AG09319 (cell line): ENCODE measurements around the gene AUTS2.

Experiments used
- DNase-seq: peaks from one replicate; pipeline ENCODE4 v3.0.0-alpha.2; 2010; ENCODE audit warnings: low read depth; ENCODE audit errors: extremely low read depth
- TF ChIP-seq, protein P1 (sequence below): IDR thresholded peaks from 2 replicates; pipeline ENCODE4 v1.5.1; 2011; ENCODE audit warnings: low read depth, mild to moderate bottlenecking, inconsistent platforms, low read length, moderate library complexity

AUTS2 gene

DNA sequence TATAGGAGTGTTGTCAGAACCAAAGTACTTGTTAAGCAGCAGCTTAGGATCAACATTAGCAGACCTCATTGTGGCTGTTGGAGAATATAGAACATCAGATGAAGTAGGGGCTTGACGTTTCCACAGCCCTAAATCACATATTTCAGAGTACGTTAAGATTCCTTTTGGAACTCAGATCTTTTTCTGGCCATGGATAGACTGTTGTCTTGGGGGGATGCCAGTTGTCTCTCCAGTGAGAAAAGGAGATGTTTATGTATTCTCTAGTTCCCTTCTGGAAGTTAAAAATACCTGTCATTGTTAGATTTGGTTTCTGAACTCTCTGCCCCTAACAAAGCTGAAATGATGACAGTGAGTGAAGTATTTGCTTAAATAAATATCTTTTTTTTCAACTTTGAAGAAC is 191.3 kb downstream of the AUTS2 start:
- DNase-seq: no peak
- TF ChIP-seq, protein P1, sequence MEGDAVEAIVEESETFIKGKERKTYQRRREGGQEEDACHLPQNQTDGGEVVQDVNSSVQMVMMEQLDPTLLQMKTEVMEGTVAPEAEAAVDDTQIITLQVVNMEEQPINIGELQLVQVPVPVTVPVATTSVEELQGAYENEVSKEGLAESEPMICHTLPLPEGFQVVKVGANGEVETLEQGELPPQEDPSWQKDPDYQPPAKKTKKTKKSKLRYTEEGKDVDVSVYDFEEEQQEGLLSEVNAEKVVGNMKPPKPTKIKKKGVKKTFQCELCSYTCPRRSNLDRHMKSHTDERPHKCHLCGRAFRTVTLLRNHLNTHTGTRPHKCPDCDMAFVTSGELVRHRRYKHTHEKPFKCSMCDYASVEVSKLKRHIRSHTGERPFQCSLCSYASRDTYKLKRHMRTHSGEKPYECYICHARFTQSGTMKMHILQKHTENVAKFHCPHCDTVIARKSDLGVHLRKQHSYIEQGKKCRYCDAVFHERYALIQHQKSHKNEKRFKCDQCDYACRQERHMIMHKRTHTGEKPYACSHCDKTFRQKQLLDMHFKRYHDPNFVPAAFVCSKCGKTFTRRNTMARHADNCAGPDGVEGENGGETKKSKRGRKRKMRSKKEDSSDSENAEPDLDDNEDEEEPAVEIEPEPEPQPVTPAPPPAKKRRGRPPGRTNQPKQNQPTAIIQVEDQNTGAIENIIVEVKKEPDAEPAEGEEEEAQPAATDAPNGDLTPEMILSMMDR: no peak

DNA sequence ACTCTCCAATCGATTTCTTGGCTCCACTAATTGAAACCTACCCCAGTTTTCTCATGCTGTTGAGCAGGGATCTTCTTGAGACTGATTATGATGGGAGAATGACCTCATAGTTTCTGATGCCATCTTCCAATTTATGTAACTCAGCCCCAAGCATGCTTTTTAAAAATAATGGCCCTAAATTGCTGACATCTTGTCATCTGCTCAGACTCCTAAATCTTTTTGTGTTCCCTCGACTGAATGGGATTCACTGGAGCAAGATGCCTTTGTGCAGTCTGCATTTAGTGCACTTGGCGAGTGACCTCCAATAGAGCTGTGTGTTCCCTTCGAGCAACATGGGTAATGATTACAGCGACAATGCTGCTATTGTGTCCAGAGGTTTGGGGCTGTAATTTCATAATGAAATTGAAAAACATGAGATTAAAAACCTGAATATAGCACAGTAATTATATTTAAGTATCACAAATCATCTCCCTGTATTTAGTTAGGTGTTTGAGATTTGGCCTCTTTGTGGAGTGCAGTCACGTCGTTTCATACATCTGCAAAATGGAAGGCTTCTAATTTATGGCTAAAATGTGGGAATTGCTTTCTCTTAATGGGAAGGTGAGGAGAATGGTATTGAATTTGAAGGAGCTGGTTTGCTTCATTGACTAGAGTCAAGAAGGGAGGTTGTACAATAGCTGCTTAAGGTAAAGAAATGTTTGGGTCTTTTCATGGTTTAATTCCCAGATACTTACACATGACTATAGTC is 192.9 kb downstream of the AUTS2 start:
- no peak for DNase-seq
- TF ChIP-seq, protein P1: no peak

DNA sequence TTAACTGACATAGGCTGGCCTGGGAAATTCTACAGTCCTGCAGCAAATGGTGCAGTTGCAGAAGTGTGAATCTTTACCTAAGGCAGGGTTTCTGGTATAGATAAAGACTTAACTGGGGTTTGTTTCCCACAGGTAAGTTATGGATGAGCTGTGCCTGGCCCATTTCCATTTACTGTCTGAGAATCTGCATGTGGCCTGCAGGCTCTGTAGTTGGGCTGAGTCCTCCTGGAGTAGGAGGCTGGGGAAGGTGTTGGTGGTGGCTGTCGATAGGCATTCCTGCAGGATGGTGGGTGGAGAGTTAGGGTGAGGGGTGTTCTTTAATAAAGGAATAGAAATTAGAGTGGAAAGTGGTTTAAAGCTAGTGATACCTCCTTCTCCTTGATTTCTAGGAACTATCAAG is 193.5 kb downstream of the AUTS2 start:
- no peak for DNase-seq
- TF ChIP-seq, protein P1: no peak

DNA sequence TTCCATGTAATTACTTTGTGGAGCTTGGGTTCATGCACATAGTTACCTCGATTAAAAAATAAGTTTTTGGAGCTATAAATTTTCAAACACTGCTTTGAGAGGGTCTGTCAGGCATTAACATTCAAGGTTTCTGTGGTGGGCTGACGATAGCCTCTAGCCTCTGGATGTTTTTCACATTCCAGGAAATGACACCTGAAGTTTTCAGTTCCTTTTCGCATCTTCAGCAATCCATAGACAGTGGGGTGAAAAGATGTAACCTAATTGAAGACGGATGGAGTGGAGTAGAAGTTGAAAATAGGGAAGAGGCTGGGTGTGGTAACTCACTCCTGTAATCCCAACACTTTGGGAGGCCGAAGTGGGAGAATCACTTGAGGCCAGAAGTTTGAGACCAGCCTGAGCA is 197.7 kb downstream of the AUTS2 start:
- DNase-seq: no peak
- TF ChIP-seq, protein P1: no peak

DNA sequence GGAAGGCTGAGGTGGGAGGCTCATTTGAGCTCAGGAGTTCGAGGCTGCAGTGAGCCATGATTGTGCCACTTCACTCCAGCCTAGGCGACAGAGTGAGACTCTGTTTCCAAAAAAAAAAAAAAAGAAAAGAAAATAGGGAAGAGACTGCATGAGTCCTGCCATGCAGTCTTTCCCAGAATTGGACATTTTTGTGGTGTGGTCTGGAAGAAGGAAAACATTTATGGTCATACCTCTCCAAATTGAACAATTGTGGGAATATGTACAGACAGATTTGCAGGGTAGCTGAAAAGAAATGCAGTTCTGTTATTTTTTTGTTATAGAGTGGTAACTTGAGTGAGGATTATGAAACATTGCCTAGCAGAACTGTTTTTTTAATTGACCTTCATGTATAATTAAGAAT is 198.1 kb downstream of the AUTS2 start:
- no peak for DNase-seq
- TF ChIP-seq, protein P1: no peak

DNA sequence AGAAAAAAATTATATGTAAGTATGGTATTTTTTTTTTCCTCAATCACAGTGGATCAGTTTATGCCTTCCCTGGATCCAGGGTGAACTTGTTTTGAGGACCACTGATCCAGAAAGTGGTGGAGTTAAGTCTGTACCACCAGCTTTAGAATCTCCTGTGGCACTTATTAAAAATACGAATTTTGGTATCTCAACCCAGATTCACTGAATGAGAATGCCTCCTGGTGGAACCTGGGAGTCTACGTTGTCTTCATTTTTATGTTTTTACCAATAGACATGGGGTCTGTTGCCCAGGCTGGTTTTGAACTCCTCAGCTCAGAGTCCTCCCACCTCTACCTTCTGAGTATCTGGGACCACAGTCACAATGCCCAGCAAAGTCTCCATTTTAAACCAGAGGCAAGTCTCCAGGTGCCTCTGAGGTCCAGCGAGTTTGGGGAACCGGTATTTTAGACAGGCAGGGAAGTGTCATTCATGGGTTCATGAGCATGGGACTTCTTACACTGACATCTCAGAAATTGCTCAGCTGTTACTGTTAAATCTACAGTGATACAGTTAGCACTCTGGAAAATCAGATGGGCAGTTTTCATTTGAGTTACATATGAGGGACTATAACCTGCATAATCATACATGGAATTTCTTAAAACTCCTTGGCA is 200.9 kb downstream of the AUTS2 start:
- TF ChIP-seq, protein P1: no peak
- no peak for DNase-seq

DNA sequence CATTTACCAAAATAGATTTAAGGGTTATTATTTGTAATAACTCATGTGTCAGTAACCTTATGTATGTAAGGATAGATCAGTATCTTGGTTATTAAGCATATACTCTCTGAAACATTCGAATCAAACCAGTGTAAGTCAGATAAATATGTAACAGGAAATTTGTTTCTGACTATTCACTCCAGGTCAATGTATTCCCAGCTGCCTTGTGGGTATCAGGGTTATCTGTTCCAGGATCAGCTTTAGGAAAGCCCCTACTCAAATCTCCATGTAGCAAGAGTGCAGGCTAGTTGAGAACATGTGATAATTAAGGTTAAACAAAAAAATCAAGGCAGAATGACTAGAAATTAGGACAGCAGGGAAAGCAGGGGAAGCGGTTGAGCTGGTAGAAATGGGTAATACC is 201.7 kb downstream of the AUTS2 start:
- TF ChIP-seq, protein P1: no peak
- DNase-seq: no peak
